GM12874 (cell line): Measurements from ENCODE around the gene PCDHB6.
"Not testable (repeated sequence)": the region's sequence is repeated elsewhere in the genome, so short reads cannot be mapped to it uniquely, and the experiment has no call there.

Experiments
- CTCF ChIP-seq: IDR thresholded peaks from 2 replicates; pipeline ENCODE4 v1.5.1; 2011; ENCODE audit warnings: low read depth, mild to moderate bottlenecking, control low read depth, low read length, moderate library complexity; ENCODE audit not compliant: insufficient read depth

Gene PCDHB6

GRCh38 chr5:141172381-141173204 is 22.7 kb downstream of the PCDHB6 start, which contains the start of gene PCDHB7:
TSS of gene PCDHB7 (plus strand) at chr5:141172644. CDS start at chr5:141172836, 192 bp downstream.
- no peak for TF ChIP-seq CTCF

- TF ChIP-seq CTCF, result no peak
Measured at GRCh38 chr5:141175933-141176332, 26.1 kb downstream of the PCDHB6 start.

GRCh38 chr5:141177577-141178191 is 27.8 kb downstream of the PCDHB6 start, which contains the start of gene PCDHB8:
TSS of gene PCDHB8 (plus strand) at chr5:141177790. CDS start at chr5:141178035, 245 bp downstream.
- TF ChIP-seq CTCF, result not testable (repeated sequence)

- no peak for TF ChIP-seq CTCF
Measured at GRCh38 chr5:141180313-141180712, 30.5 kb downstream of the PCDHB6 start.

GRCh38 chr5:141182248-141182647 is 32.4 kb downstream of the PCDHB6 start, which contains the start of gene PCDHB16:
TSS of gene PCDHB16 (plus strand) at chr5:141182387. CDS start at chr5:141182560, 173 bp downstream.
- TF ChIP-seq CTCF, result no peak; the same call in 1 of the 2 replicates

GRCh38 chr5:141186897-141187512 is 37.1 kb downstream of the PCDHB6 start, which contains the start of gene PCDHB9:
TSS of gene PCDHB9 (plus strand) at chr5:141187161. CDS start at chr5:141187319, 158 bp downstream.
- TF ChIP-seq CTCF, result peak; percentile 40
